ENCODE measurements around the gene ARHGEF37. TPM values are rescaled to one million over a fixed set of nuclear protein-coding genes. Genes with fewer than 3 reads are reported as not detected.

Gene ARHGEF37
- total and polyA plus RNA-seq, 9 of the 15 experiments (the other 6 are each of a cell fraction or from before 2014, with no cell fraction given): 0.01 to 0.27 (median 0.05) TPM

DNA sequence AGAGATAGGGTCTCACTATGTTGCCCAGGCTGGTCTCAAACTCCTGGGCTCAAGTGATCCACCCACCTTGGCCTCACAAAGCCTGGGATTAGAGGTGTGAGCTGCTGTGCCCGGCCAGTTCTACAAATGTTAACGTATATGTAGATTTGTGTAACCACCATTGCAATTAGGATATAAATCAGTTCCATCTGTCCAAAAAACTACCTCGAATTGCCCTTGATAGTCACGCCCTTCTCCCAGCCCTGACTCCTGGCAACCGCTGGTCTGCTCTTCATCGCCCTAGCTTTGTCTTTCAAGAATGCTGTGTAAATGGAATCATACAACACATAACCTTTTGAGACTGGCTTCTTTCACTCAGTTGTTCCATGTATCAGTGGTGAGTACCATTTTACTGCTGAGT lies 102.7 kb downstream of the ARHGEF37 start:
- ATAC-seq (no peak), FAIRE-seq (no peak), DNase-seq (ENCODE audit: extremely low read depth in 1 of 4, low spot score in 3 of 4) (no peak)
- no peak for TF ChIP-seq MTA1 (IDR thresholded peaks at IDR 0.05; ENCODE audit: borderline replicate concordance)
- TF ChIP-seq ZNF121 (CRISPR knock-in tag; conservative IDR thresholded peaks at IDR 0.05): peak; percentile 41
- Histone ChIP-seq H3K9me1 (ENCODE audit: control insufficient read depth, insufficient read depth, low read length) (no peaks in the 10 kb centered on the region), H3K27me3 (ENCODE audit: control insufficient read depth in 2 of 2, insufficient read depth in 2 of 2, low read length in 2 of 2) (no peaks in the 10 kb centered on the region; a peak in 1 of 5 replicates), H3K27ac (ENCODE audit: extremely low read depth, low read depth, low read length) (no peak overlapping the region), H3K4me1 (replicated peaks in 1 of 2; ENCODE audit: control insufficient read depth in 2 of 2, insufficient read depth in 2 of 2, low read length in 2 of 2) (peaks cover 0 to 27% of the 10 kb centered on the region in 2 experiments; a peak in 2 of 5 replicates), H3K9me3 (replicated peaks; ENCODE audit: control insufficient read depth, insufficient read depth, low read depth, low read length) (no peaks in the 10 kb centered on the region), H3K79me2 (ENCODE audit: control insufficient read depth, insufficient read depth, low read length) (no peaks in the 10 kb centered on the region), H3K4me2 (ENCODE audit: insufficient read depth, low read length) (no peak overlapping the region), H2AFZ (ENCODE audit: low read depth, low read length) (peak overlapping the region; percentile 63), H4K20me1 (replicated peaks; ENCODE audit: control insufficient read depth, insufficient read depth, low read length) (no peaks in the 10 kb centered on the region), H3K9ac (ENCODE audit: insufficient read depth in 1 of 2, low read depth in 2 of 2, low read length in 2 of 2) (no peak overlapping the region), H3K36me3 (ENCODE audit: control insufficient read depth, insufficient read depth, low read length) (no peaks in the 10 kb centered on the region), H3K4me3 (no peak overlapping the region)
- no TSS peak for BruUV-seq (replicated peaks)
- ChIA-PET POLR2A (interaction anchor here (1.4 to 1.5 kb wide), 2 partner anchors 10 to 18 kb away, joined by 5 to 7 read pairs; no protein-coding TSS in a partner anchor), CTCF (ENCODE audit: low intra/inter-chr PET ratio) (no interaction called here)
- WGBS (ENCODE audit: insufficient coverage, low coverage, missing lambda C conversion rate): 49% methylated on average over 6 of the region's 6 CpGs
- intact Hi-C loops (cut with micrococcal nuclease): no loop called here
- in situ Hi-C loops (cut with MboI): no loop called here

DNA sequence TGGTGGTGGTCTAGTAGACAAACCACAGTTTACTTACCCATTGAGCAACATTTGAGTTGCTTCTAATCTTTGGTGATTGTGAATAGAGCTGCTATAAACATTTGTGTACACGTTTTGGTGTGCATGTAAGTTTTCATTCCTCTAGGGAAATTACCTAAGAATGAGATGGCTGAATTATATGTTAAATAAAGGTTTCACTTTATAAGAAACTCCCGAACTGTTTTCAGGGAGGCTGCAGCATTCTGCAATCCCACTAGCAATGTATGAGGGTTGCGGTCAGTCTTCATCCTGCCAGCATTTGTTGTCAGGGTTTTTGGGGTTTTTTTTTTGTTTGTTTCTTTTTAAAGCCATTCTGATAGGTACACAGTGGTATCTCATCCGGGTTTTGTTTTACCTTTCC lies 103.1 kb downstream of the ARHGEF37 start:
- H3K9ac ChIP-seq (ENCODE audit: insufficient read depth in 1 of 2, low read depth in 2 of 2, low read length in 2 of 2): no peak overlapping the region
- H3K36me3 ChIP-seq (ENCODE audit: control insufficient read depth, insufficient read depth, low read length): no peaks in the 10 kb centered on the region
- CTCF ChIA-PET (ENCODE audit: low intra/inter-chr PET ratio): no interaction called here
- no peak overlapping the region for H3K27ac ChIP-seq (ENCODE audit: extremely low read depth, low read depth, low read length)
- no peak overlapping the region for H3K4me2 ChIP-seq (ENCODE audit: insufficient read depth, low read length)
- H2AFZ ChIP-seq (ENCODE audit: low read depth, low read length): peak overlapping the region; percentile 63
- H4K20me1 ChIP-seq (replicated peaks; ENCODE audit: control insufficient read depth, insufficient read depth, low read length): no peaks in the 10 kb centered on the region
- BruUV-seq (replicated peaks): no TSS peak
- ATAC-seq: no peak
- intact Hi-C loops (cut with micrococcal nuclease): no loop called here
- H3K79me2 ChIP-seq (ENCODE audit: control insufficient read depth, insufficient read depth, low read length): no peaks in the 10 kb centered on the region
- H3K4me1 ChIP-seq (replicated peaks in 1 of 2; ENCODE audit: control insufficient read depth in 2 of 2, insufficient read depth in 2 of 2, low read length in 2 of 2): peaks cover 0 to 27% of the 10 kb centered on the region in 2 experiments; a peak in 2 of 5 replicates
- H3K4me3 ChIP-seq: no peak overlapping the region
- POLR2A ChIA-PET: interaction anchor here (1.2 to 1.5 kb wide), 3 partner anchors 8 to 17 kb away, joined by 3 to 7 read pairs (median 5); no protein-coding TSS in a partner anchor
- in situ Hi-C loops (cut with MboI): no loop called here
- no peak for DNase-seq (ENCODE audit: extremely low read depth in 1 of 4, low spot score in 3 of 4)
- FAIRE-seq: no peak
- WGBS (ENCODE audit: insufficient coverage, low coverage, missing lambda C conversion rate): 20% methylated on average over 4 of the region's 4 CpGs
- H3K27me3 ChIP-seq (ENCODE audit: control insufficient read depth in 2 of 2, insufficient read depth in 2 of 2, low read length in 2 of 2): no peaks in the 10 kb centered on the region; a peak in 1 of 5 replicates
- H3K9me1 ChIP-seq (ENCODE audit: control insufficient read depth, insufficient read depth, low read length): no peaks in the 10 kb centered on the region
- H3K9me3 ChIP-seq (replicated peaks; ENCODE audit: control insufficient read depth, insufficient read depth, low read depth, low read length): no peaks in the 10 kb centered on the region
- TF ChIP-seq GATAD2B (IDR thresholded peaks at IDR 0.05; ENCODE audit: borderline replicate concordance) (no peak), ZC3H11A (IDR thresholded peaks at IDR 0.05; ENCODE audit: low read depth, low read length) (no peak), ZNF586 (CRISPR knock-in tag; conservative IDR thresholded peaks at IDR 0.05) (no peak), U2AF1 (optimal IDR thresholded peaks at IDR 0.05; ENCODE audit: low read depth, low read length) (no peak), ZFP1 (CRISPR knock-in tag; IDR thresholded peaks at IDR 0.05) (no peak), ZNF589 (CRISPR knock-in tag; IDR thresholded peaks at IDR 0.05; ENCODE audit: low read depth) (no peak), ZBED1 (IDR thresholded peaks at IDR 0.05) (no peak), SMARCA4 (IDR thresholded peaks at IDR 0.05) (no peak)
- TF ChIP-seq, protein P1, sequence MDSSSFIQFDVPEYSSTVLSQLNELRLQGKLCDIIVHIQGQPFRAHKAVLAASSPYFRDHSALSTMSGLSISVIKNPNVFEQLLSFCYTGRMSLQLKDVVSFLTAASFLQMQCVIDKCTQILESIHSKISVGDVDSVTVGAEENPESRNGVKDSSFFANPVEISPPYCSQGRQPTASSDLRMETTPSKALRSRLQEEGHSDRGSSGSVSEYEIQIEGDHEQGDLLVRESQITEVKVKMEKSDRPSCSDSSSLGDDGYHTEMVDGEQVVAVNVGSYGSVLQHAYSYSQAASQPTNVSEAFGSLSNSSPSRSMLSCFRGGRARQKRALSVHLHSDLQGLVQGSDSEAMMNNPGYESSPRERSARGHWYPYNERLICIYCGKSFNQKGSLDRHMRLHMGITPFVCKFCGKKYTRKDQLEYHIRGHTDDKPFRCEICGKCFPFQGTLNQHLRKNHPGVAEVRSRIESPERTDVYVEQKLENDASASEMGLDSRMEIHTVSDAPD (CRISPR knock-in tag; IDR thresholded peaks at IDR 0.05): no peak
- TF ChIP-seq, protein P2, sequence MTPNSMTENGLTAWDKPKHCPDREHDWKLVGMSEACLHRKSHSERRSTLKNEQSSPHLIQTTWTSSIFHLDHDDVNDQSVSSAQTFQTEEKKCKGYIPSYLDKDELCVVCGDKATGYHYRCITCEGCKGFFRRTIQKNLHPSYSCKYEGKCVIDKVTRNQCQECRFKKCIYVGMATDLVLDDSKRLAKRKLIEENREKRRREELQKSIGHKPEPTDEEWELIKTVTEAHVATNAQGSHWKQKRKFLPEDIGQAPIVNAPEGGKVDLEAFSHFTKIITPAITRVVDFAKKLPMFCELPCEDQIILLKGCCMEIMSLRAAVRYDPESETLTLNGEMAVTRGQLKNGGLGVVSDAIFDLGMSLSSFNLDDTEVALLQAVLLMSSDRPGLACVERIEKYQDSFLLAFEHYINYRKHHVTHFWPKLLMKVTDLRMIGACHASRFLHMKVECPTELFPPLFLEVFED (CRISPR knock-in tag; conservative IDR thresholded peaks at IDR 0.05): no peak

Measured in K562 (cell line).